22Rv1 (cell line): ENCODE results near the gene ATAD3B.

ENCODE experiments used
- ZFX ChIP-seq: fragments of 450-650 bp; IDR thresholded peaks from 2 replicates; pipeline ENCODE4 v1.6.1; 2017; ENCODE audit warnings: antibody characterized with exemption, borderline replicate concordance
- TF ChIP-seq, protein P1 (sequence below): fragments of 450-650 bp; IDR thresholded peaks from 2 replicates; pipeline ENCODE4 v1.5.1; 2017; ENCODE audit warnings: mild to moderate bottlenecking

DNA sequence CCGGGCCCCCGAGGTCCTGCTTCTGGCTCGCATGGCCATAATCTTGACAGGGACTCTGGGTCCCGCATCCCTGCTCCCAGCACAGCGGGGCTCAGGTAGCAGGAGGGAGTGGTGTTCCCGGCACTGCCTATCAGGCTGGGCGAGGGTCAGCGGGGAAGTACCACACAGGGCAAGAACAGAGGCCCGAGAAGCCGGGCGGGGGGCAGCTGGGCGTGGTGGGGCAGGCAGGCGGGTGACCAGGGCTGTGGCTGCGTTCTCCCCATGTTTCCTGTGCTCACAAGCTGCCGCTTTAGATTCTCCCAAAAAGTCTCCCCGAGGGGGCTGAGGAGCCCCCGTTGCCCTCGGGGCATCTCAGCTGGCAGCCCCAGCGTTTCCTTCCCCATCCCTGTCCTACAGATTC is 18.3 kb downstream of the ATAD3B start:
- TF ChIP-seq, protein P1, sequence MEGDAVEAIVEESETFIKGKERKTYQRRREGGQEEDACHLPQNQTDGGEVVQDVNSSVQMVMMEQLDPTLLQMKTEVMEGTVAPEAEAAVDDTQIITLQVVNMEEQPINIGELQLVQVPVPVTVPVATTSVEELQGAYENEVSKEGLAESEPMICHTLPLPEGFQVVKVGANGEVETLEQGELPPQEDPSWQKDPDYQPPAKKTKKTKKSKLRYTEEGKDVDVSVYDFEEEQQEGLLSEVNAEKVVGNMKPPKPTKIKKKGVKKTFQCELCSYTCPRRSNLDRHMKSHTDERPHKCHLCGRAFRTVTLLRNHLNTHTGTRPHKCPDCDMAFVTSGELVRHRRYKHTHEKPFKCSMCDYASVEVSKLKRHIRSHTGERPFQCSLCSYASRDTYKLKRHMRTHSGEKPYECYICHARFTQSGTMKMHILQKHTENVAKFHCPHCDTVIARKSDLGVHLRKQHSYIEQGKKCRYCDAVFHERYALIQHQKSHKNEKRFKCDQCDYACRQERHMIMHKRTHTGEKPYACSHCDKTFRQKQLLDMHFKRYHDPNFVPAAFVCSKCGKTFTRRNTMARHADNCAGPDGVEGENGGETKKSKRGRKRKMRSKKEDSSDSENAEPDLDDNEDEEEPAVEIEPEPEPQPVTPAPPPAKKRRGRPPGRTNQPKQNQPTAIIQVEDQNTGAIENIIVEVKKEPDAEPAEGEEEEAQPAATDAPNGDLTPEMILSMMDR, result no peak
- TF ChIP-seq ZFX, result no peak
